KMS-11 (cell line): Measurements from ENCODE around the gene DHX15.

ENCODE experiments used
- H2AFZ ChIP-seq: fragments of 200-600 bp; sonication (generic); 2 replicates; pipeline ENCODE4 v1.6.1; 2016; ENCODE audit warnings: antibody characterized with exemption, mixed run types, low read depth
- H3K27ac ChIP-seq: fragments of 200-600 bp; sonication (generic); 2 replicates; pipeline ENCODE4 v1.6.1; 2016; ENCODE audit warnings: mild to moderate bottlenecking, mixed run types
- H3K27me3 ChIP-seq: fragments of 200-600 bp; sonication (generic); 2 replicates; pipeline ENCODE4 v1.6.1; 2017; ENCODE audit warnings: mild to moderate bottlenecking, low read depth, mixed run types, moderate library complexity; ENCODE audit not compliant: insufficient read depth
- H3K36me3 ChIP-seq: fragments of 200-600 bp; sonication (generic); 2 replicates; pipeline ENCODE4 v1.6.1; 2017; ENCODE audit warnings: mild to moderate bottlenecking, mixed run types; ENCODE audit not compliant: insufficient read depth
- H3K4me1 ChIP-seq: fragments of 200-600 bp; sonication (generic); 2 replicates; pipeline ENCODE4 v1.6.1; 2016; ENCODE audit warnings: mild to moderate bottlenecking, low read depth, mixed run types; ENCODE audit not compliant: poor library complexity, severe bottlenecking
- H3K4me2 ChIP-seq: fragments of 200-600 bp; sonication (generic); 2 replicates; pipeline ENCODE4 v1.7.0; 2016; ENCODE audit warnings: mild to moderate bottlenecking, mixed run types
- H3K4me3 ChIP-seq: fragments of 200-600 bp; sonication (generic); IDR thresholded peaks from 2 replicates; pipeline ENCODE4 v1.6.1; 2017; ENCODE audit warnings: low read depth, low read length, mixed read lengths; ENCODE audit not compliant: insufficient read depth
- H3K79me2 ChIP-seq: fragments of 200-600 bp; sonication (generic); 2 replicates; pipeline ENCODE4 v1.6.1; 2016; ENCODE audit warnings: low read depth, mixed run types; ENCODE audit not compliant: insufficient read depth
- H3K9ac ChIP-seq: fragments of 200-600 bp; sonication (generic); 2 replicates; pipeline ENCODE4 v1.6.1; 2016; ENCODE audit warnings: mild to moderate bottlenecking, mixed run types
- H4K20me1 ChIP-seq: fragments of 200-600 bp; sonication (generic); 2 replicates; pipeline ENCODE4 v1.6.1; 2016; ENCODE audit warnings: mild to moderate bottlenecking, mixed run types; ENCODE audit not compliant: insufficient read depth
- TF ChIP-seq, protein P1 (sequence below): fragments of 200-600 bp; sonication (generic); conservative IDR thresholded peaks from 2 replicates; pipeline ENCODE4 v1.6.1; 2017; ENCODE audit warnings: low read depth, mild to moderate bottlenecking, antibody characterized with exemption, low read length, moderate library complexity, mixed read lengths

The DHX15 gene

DNA sequence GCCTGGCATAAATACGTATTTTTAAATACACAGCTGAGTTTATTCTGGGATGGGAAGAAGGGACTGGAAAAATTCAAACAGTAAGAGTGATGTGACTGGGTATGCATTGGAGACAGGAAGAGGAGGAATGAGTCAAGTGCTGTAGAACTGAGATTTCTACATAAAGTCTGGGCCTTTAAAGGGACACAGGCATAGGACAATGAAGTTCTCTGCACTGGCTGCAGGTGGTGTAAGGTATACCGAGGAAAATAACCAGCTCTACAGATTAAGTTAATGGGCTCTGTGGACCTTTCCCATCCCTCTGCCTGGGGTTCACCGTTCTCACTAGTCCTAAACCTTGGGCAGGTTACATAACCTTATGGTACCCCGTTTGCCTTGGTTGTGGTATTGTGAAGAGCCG is 68.7 kb downstream of the DHX15 start:
- Histone ChIP-seq H3K27me3 (no peaks in the 10 kb centered on the region), H3K79me2 (no peaks in the 10 kb centered on the region), H2AFZ (no peak overlapping the region), H3K27ac (no peak overlapping the region), H3K36me3 (no peaks in the 10 kb centered on the region), H3K9ac (no peak overlapping the region), H4K20me1 (no peaks in the 10 kb centered on the region), H3K4me3 (no peak overlapping the region), H3K4me1 (no peaks in the 10 kb centered on the region), H3K4me2 (no peak overlapping the region)
- TF ChIP-seq, protein P1, sequence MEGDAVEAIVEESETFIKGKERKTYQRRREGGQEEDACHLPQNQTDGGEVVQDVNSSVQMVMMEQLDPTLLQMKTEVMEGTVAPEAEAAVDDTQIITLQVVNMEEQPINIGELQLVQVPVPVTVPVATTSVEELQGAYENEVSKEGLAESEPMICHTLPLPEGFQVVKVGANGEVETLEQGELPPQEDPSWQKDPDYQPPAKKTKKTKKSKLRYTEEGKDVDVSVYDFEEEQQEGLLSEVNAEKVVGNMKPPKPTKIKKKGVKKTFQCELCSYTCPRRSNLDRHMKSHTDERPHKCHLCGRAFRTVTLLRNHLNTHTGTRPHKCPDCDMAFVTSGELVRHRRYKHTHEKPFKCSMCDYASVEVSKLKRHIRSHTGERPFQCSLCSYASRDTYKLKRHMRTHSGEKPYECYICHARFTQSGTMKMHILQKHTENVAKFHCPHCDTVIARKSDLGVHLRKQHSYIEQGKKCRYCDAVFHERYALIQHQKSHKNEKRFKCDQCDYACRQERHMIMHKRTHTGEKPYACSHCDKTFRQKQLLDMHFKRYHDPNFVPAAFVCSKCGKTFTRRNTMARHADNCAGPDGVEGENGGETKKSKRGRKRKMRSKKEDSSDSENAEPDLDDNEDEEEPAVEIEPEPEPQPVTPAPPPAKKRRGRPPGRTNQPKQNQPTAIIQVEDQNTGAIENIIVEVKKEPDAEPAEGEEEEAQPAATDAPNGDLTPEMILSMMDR = no peak

GRCh38 chr4:24514808-24515207 is 69.5 kb downstream of the DHX15 start:
- Histone ChIP-seq H3K9ac (no peak overlapping the region), H2AFZ (no peak overlapping the region), H4K20me1 (no peaks in the 10 kb centered on the region), H3K27ac (no peak overlapping the region), H3K36me3 (no peaks in the 10 kb centered on the region), H3K27me3 (no peaks in the 10 kb centered on the region), H3K4me3 (no peak overlapping the region), H3K79me2 (no peaks in the 10 kb centered on the region), H3K4me2 (no peak overlapping the region), H3K4me1 (no peaks in the 10 kb centered on the region)
- TF ChIP-seq, protein P1 = no peak

DNA sequence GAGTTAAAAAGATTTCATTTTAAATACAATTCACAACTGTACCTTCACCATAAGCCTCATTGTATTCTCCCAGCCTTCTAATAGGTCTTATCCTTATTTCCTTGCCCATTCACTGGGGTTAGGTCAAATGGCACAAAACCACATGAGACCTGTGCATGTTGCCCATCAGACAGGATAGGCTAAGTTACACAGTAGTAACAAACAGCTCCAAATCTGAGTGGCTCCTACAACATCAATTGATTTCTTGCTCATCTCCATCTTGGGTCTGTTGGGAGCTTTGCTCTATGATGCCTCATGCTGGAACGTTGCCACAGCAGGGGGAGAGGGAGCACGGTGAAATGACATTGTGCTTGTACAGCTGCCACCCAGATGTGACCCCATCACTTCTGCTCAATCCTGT is 70.6 kb downstream of the DHX15 start:
- no peak overlapping the region for H2AFZ ChIP-seq
- no peak overlapping the region for H3K4me3 ChIP-seq
- TF ChIP-seq, protein P1 = no peak
- H4K20me1 ChIP-seq = no peaks in the 10 kb centered on the region
- no peaks in the 10 kb centered on the region for H3K4me1 ChIP-seq
- no peaks in the 10 kb centered on the region for H3K79me2 ChIP-seq
- H3K27me3 ChIP-seq = no peaks in the 10 kb centered on the region
- no peak overlapping the region for H3K9ac ChIP-seq
- H3K27ac ChIP-seq = no peak overlapping the region
- no peak overlapping the region for H3K4me2 ChIP-seq
- no peaks in the 10 kb centered on the region for H3K36me3 ChIP-seq

DNA sequence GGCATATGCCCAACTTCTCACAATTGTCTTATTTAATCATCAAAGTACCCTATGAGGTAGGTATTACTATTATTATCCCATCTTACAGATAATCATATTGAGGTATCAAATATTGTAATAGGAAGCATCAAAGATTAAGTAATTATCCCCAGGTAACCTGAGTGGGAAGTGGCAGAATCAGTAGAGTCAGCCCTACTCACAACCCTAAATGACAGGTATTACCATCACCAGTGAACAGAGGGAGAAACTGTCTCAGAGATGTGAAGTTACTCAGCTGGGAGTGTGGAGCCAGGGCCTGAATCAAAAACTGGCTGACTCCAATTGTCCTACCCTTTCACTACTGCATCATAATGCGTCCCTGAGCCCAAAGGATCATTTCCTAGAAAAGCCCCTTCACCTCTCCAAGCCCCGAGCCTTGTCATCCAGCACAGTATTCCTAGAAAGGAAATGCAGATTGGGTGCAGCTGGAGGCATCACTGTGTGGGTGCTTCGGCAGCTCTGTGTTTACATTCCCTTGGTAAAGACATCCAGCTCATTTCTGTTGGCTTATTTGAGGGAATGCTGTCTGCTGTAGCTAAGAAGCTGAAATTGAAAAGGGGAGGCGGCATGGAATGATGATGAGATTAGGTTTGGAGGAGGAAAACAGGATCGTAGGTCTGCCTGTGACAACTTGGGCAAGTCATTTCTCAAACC is 72.8 kb downstream of the DHX15 start:
- Histone ChIP-seq H2AFZ (no peak overlapping the region), H4K20me1 (no peaks in the 10 kb centered on the region), H3K27ac (no peak overlapping the region), H3K9ac (no peak overlapping the region), H3K27me3 (no peaks in the 10 kb centered on the region), H3K79me2 (no peaks in the 10 kb centered on the region), H3K4me3 (no peak overlapping the region), H3K4me2 (no peak overlapping the region), H3K36me3 (no peaks in the 10 kb centered on the region), H3K4me1 (no peaks in the 10 kb centered on the region)
- TF ChIP-seq, protein P1 = no peak
